GM18870 (cell line): ENCODE results near the gene SLC4A9.
"Not testable (repeated sequence)": the region's sequence is repeated elsewhere in the genome, so short reads cannot be mapped to it uniquely, and the experiment has no call there.

Experiments
- ATAC-seq: cut with Tn5 transposase; IDR thresholded peaks from one replicate; pipeline ENCODE4 v1.9.1; 2021; ENCODE audit warnings: moderate library complexity; ENCODE audit not compliant: unreplicated experiment

The SLC4A9 gene

DNA sequence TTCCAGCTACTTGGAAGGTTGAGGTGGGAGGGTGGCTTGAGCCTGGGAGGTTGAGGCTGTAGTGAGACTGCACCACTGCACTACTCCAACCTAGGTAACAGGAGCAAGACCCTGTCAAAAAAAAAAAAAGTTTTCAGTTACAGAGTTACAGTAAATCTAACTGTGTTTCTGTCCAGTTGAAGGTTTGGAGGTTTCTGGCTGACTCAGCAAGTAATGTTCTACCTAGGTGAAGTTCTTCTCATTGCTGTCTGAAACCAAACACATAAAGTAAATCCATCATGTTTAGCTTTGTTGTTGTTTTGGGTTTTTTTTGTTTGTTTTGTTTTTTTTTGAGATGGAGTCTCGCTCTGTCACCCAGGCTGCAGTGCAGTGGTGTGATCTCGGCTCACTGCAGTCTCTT lies 33.7 kb downstream of the SLC4A9 start:
- no peak for ATAC-seq

DNA sequence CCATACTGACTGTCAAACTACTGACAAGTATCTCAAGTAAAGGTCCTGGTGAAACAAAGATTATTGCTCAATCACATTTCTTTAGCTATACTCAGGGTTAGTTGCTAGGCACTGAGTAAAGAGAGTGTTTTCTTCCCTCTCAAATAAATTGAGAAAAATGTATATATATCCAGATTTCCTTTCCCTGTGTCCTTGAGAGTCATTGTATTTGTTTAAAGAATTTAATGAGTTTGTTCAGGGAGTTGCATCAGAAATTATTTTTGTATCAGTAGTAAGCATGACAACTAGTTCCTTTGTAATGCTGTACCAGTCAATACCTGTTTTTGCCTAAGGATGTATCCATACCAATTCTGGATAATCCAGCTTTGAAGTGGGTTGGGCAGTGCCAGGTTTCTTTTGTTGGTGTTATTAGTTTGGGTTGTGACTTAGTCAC lies 38.4 kb downstream of the SLC4A9 start:
- no peak for ATAC-seq

DNA sequence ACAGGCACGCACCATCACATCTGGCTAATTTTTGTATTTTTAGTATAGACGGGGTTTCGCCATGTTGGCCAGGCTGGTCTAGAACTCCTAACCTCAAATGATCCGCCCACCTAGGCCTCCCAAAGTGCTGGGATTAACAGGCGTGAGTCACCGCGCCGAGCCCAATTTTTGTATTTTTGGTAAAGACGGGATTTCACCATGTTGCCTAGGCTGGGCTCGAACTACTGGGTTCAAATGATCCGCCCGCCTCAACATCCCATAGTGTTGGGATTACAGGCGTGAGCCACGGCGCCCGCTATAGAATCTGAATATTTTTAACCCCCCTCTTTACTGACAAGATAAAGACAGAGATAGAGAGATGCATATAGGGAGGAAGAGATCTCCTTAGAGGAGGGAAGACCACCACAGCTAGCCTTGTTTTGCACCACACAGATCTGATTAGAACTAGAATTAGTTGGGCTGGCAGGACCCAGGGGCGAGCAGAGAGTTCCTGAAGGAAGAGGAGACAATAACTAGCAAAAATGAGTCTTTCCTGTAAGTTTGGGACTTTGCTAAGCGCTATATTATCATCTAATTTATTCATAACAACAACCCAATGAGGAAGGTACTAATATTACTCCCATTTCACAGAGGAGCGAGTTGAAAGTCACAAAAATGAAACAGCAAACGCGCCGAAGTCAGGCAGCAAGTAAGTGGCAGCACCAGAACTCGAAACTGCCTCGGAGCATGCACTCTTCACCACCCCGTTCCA lies 40.2 kb downstream of the SLC4A9 start:
- no peak for ATAC-seq

DNA sequence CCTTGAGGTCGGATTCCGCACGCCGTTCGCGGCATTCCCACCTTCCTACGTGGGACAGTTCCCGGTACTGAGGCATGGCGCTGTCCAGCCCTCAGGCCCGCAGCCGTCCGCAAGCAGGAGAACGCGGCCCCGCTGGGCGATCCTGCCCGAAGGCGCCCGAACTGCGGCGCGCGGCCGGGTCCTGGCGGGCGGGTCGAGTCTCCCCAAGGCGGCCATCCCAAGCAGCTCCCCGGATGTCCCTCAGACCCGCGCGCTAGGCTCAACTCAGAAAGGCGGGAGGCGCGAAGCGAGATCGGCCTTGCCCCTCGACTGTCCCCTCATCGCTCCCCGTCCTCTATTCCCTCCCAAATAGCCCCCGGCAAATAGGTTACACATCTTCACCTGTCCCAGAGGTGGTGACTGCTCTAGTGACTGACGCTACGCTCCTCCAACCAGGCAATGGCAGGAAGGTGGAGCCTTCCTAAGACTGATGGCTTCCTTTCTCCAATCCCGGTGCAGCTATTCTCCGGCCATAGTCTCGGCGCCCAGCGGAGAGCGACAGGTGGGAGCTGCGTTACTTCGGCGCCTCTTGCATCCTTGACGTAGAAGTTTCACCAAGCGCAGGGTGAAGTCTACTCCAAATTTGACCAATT lies 40.9 kb downstream of the SLC4A9 start:
- peak; percentile 69 for ATAC-seq

DNA sequence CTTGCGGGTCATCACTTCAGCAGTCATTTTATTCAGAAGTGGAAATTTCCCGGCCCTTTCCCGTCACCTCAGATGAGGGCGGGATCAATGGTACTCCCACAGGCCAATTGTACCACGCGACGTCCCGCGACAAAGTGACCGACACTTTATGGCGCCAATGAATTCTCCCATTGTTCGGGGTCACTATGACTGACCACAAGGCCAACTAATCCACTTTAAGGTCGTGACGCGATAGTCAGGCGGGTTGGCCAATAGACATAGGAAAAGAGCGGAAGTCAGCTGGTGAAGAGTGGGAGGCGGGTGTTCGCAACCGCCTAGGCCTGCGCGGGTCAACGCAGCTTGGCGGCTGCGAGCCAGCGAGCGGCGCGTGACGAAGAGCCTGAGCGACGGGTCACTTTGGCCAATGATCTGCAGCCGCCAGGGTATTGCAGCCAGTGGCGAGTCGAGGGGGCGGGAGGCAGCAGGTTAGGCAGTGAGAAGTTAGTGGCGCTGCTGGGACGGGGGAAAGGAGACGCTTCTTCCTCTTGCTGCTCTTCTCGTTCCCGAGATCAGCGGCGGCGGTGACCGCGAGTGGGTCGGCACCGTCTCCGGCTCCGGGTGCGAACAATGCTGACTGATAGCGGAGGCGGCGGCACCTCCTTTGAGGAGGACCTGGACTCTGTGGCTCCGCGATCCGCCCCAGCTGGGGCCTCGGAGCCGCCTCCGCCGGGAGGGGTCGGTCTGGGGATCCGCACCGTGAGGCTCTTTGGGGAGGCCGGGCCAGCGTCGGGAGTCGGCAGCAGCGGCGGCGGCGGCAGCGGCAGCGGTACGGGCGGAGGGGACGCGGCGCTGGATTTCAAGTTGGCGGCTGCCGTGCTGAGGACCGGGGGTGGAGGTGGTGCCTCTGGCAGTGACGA lies 41.6 kb downstream of the SLC4A9 start, which contains the start of gene ANKHD1:
Gene ANKHD1 (plus strand): TSS at position 472 of the 896 bp plus-strand sequence. CDS start 135 bp downstream, at position 607.
- peak; percentile 89 for ATAC-seq

DNA sequence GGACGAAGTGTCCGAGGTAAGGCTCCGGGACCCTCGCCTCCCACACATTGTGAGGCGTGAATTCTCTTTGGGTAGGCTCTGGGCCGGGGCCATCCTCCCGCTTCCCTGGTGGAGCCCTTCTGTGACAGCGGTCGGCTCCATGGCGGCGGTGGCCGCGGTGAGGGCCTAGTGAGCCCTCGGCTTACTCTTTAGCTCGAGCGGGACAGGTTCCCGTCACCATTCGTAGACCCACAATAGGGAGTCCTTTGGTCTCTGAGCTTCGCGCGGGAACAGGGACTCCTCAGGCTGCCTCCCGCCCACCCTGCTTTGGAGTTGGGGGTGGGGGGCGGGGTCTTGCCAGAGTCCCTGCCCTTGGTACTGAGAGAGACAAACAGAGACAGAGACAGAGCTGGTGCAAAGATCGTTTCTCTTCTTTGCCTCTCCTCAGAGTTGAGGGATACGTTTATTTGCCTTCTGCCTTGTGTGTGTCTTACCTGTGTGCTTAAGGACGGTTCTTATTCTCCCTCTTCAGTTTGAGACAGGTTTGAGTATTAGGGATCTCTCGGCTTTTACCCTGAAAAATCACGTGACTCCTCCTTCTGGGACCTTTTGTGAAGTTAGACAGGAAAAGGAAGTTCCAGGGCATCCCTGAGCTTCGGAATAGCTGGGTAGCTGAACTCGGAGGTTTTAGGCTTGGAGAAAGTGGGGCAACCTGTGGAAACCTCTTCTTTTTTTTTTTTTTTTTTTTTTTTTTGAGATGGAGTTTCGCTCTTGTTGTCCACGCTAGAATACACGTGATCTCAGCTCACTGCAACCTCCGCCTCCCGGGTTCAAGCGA lies 42.5 kb downstream of the SLC4A9 start:
- ATAC-seq: no peak

DNA sequence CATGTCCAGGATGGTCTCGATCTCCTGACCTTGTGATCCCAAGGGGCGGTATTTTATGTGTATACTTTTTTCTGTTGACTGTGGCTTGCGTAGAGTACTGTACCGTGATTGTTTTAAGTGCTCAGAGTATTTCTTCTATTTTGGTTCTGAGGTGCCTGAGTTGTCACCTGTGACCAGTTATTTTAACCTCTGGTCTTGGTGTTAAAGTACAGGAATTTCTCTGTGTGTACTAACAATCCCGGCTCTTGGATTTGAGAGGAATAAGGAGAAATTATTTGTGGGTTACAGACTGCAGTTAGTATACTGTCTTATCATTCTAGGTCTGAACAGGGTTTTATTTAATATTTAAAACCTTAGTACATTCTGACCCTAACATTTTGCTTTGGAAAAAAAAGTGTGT lies 43.6 kb downstream of the SLC4A9 start:
- ATAC-seq: no peak

DNA sequence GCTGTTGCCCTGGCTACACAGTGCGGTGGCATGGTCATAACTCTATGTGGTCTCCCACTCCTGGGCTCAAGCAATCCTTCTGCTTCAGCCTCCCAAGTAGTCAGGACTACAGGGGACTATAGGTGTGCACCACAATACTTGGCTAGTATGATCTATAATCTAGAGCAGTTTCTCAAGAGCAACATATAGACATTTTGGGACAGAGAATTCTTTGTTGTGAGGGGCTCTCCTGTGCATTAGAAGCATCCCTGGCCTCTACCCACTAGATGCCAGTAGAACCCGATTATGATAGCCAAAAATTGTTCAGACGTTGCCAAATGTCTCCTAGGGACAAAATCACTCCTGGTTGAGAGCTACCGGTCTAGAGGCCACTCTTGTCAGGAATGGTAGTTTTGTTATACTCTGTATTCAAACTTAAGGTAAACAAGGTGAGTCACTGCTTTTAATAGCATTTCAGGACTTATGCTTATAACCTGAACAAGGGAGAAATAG lies 48.8 kb downstream of the SLC4A9 start:
- ATAC-seq: no peak

DNA sequence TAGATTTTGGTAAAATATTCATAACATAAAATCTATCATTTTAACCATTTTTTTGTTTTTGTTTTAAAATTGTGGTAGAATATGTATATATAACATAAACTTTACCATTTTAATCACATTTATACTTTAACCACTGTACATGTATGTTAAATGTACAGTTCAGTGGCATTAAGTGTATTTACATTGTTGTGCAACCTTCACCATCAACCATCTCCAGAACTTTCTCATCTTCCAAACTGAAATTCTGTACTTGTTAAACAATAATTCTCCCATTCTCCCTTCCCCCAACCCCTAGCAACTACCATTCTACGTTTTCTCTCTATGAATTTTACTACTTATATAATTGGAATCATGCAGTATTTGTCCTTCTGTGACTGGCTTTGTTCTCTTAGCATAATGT lies 53.2 kb downstream of the SLC4A9 start:
- no peak for ATAC-seq

DNA sequence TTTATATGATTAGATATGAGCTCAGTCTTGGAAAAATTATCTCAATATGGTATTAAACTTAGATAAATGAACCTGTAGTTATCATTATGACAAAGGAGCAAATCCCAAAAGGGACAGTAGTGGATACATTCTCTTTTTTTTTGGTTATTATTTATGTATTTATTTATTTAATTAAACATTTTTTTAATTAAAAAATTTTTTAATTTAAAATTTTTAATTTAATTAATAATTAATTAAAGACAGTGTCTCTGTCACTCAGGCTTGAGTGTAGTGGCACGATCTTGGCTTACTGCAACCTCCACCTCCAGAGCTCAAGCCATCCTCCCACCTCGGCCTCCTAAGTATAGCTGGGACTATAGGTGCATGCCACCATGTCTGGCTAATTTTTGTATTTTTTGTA lies 57.2 kb downstream of the SLC4A9 start:
- no peak for ATAC-seq

DNA sequence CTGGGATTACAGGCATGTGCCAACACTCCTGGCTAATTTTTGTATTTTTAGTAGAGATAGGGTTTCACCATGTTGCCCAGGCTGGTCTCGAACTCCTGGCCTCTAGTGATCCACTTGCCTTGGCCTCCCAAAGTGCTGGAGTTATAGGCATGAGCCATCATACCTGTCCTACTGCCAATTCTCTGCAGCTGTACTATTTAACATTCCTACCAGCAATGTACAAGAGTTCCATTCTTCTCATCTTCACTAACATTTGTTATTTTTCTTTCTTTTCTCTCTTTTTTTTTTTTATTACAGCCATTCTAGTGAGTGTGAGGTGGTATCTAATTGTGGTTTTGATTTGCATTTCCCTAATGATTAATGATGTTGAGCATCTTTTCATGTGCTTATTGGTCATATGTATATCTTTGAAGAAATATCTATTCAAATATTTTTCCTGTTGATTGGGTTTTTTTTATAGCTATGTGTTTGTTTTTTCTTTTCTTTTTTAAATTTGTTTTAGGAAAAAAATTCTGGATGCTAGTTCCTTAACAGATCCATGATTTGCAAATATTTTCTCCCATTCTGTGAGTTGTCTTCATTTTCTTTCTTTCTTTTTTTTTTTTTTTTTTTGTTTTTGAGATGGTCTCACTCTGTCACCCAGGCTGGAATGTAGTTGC lies 59.0 kb downstream of the SLC4A9 start:
- ATAC-seq: no peak

DNA sequence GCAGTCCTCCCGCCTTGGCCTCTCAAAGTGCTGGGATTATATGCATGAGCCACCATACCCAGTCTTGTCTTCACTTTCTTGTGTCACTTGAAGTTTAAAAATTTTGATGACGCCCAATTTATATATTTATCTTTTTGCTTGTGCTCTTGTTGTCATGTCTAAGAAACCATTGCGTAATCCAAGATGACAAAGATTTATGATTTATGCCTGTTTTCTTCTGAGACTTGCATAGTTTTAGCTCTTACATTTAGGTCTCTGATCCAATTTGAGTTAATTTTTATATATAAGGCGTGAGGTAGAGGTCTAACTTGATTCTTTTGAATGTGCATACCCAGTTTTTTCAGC lies 60.2 kb downstream of the SLC4A9 start:
- ATAC-seq: no peak

DNA sequence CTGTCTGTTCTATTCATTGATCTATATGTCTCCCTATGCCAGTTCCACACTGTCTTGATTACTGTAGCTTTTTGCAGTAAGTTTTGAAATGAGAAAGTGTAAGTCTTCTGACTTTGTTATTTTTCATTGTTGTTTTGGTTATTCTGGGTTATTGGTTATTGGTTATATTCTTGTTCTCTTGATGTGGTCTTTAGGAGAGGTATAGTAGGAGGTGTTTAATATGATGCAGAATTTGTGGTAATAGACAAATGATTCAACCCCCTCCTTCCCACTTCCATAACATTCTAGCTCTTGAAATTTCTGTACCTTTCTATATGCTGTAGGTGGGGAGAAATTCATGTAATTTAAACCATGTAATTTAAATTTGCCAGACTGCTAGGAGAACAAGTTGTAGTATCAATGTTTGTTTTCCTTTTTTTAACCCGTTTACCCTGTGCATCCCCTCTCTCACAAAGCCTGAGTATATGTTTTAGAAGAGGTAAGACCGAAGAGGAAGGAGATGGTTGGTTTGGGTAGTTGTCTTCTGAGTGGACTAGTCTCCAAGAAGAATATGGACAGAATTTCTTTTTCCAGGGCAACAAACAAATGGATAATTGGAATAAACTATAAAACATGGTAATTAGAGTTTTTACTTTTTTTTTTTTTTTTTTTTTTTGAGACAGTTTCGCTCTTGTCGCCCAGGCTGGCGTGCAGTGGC lies 60.8 kb downstream of the SLC4A9 start:
- ATAC-seq: no peak

DNA sequence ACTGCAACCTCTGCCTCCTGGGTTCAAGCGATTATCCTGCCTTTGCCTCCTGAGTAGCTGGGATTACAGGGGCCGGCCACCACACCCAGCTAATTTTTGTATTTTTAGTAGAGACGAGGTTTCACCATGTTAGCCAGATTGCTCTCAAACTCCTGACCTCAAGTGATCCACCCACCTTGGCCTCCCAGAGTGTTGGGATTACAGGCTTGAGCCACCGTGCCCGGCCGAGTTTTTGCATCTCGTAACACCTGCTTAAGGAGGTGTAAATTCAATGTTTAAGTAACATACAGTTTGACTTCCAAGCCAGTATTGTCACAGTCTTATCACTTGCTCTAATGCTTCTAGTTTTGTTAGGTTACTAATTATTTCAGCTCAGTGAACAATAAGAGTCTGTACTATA lies 61.4 kb downstream of the SLC4A9 start:
- not testable (repeated sequence) for ATAC-seq

DNA sequence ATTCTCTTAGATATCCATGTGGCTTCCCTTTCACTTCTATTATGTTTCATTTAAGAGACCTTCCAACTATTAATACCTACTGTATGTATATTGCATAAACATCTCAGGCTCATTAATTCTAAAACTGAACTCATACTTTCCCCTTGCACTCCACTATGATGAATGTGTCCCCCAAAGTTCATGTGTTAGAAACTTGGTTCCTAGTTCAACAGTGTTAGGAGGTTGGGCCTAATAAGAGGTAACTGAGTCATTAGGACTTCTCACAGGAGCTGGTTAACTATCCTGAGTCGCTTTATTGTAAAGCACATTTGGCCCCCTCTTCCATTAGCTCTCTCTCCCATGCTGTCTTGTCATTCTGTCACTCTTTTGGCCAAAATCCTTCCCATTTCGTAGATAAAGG lies 63.6 kb downstream of the SLC4A9 start:
- no peak for ATAC-seq

DNA sequence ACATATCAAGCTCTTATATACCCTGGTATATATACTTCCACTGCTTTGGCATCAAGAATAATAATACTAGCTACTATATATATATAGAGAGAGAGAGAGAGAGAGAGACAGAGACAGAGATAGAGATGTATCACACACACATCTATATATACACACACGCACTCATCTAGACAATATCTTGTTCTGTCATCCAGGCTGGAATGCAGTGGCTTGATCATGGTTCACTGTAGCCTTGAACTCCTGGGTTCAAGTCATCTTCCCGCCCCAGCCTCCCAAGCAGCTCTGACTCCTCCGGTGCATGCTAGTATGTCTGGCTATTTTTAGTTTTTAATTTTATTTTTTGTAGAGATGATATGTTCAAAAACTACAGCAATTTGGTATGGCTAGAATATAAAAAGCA lies 64.1 kb downstream of the SLC4A9 start:
- ATAC-seq: no peak
